Measurements from ENCODE around the gene FAM169A. TPM values are rescaled to one million over a fixed set of nuclear protein-coding genes. Genes with fewer than 3 reads are reported as not detected.

FAM169A gene
- under 0.01 and 0.57 TPM in 2 replicates for total RNA-seq

DNA sequence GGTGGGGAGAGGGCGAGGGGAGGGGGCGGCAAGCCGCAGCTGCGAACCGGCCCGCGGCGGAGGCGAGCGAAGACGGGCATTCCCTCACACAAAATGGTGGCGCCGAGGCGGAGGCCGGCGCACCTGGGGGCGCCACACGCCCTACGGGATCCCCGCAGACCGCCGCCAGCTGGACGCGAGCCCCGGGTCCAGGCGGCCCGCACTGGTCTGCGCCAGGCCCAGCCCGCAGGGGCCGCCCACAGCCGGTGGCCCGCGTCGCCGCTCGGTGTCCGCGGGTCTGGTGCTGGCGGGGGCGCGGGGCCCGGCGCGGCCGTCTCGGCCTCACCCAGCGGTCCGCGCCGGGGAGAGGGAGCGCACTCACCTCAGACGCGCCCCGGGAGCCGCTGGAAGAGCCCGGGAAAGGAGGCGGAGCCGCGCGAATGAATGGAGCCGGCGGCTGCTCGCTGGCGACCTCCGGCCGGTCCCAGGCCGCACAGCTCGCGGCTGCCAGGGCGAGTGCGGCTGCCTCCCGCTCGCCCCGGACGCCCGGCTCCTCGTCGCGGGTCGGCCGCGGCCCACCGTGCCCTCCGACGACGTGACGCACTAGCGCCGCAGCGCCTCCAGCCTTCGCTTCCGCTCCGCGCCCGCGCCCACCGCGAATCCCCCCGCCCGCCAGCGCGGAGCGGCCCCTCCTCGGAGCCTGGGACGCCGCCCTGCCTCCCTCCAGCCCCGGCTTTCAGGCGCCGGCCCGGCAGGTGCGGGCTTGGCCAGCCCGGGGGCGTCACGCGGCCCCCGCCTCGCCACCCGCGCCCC is at the start of gene FAM169A:
TSS of gene FAM169A (minus strand) at position 584 of the 792 bp plus-strand sequence. CDS start 24,711 bp downstream, outside the sequence.

GRCh38 chr5:74766849-74767578 is 99.2 kb downstream of the FAM169A start, which contains the start of the genes GFM2 and NSA2:
TSS of gene GFM2 (minus strand) at chr5:74767117. CDS start at chr5:74763742, 3,375 bp downstream.
TSS of gene NSA2 (plus strand) at chr5:74767249. CDS start at chr5:74767361, 112 bp downstream.

Small RNA genes within 50 kb of the gene (small RNA-seq; reads per million reads assigned to genes)
- not detected for gene RF00561 (ENCODE audit: low replicate concordance)

Other genes with a start within 250 kb of the FAM169A start
- gene ENC1, start 225.7 kb downstream of the FAM169A start, total RNA-seq = 37.2 and 219 TPM in 2 replicates
- 141 and 166 TPM in 2 replicates for gene HEXB, start 181.2 kb downstream of the FAM169A start, total RNA-seq
- gene GFM2, start 99.3 kb downstream of the FAM169A start, total RNA-seq = 42.0 and 49.8 TPM in 2 replicates
- gene NSA2, start 99.1 kb downstream of the FAM169A start, total RNA-seq = 44.2 and 145 TPM in 2 replicates
- gene GCNT4, start 186.2 kb upstream of the FAM169A start, total RNA-seq = 1.1 and 1.3 TPM in 2 replicates